Ectodermal cell (in vitro differentiated cells): Measurements from ENCODE around the gene ANKS1B.

Experiments
- H3K27ac ChIP-seq: 2 replicates; pipeline ENCODE4 v1.7.0; 2013; ENCODE audit warnings: mild to moderate bottlenecking, low read depth, low read length; ENCODE audit not compliant: insufficient read depth, poor library complexity, severe bottlenecking
- H3K27me3 ChIP-seq: 2 replicates; pipeline ENCODE4 v1.7.0; 2013; ENCODE audit warnings: mild to moderate bottlenecking, low read length; ENCODE audit not compliant: insufficient read depth, control insufficient read depth, poor library complexity, severe bottlenecking
- H3K36me3 ChIP-seq: one replicate; pipeline ENCODE4 v1.7.0; 2013; ENCODE audit warnings: low read length; ENCODE audit not compliant: control insufficient read depth, insufficient read depth
- H3K4me1 ChIP-seq: one replicate; pipeline ENCODE4 v1.7.0; 2013; ENCODE audit warnings: low read length; ENCODE audit not compliant: control insufficient read depth, insufficient read depth
- H3K4me3 ChIP-seq: 2 replicates; pipeline ENCODE4 v1.7.0; 2013; ENCODE audit warnings: low read depth, low read length, control low read depth; ENCODE audit not compliant: insufficient read depth
- H3K9me3 ChIP-seq: 2 replicates; pipeline ENCODE4 v1.7.0; 2013; ENCODE audit warnings: mild to moderate bottlenecking, low read length, moderate library complexity; ENCODE audit not compliant: control insufficient read depth
- WGBS, 2 experiments: methylation state at CpG; one replicate each; pipeline ENCODE4 v1.1.7; 2013; ENCODE audit warnings: missing lambda C conversion rate in 2 of 2; 5-methylcytosine and 5-hydroxymethylcytosine counted together

The ANKS1B gene

GRCh38 chr12:99383258-99383657 lies 601.5 kb downstream of the ANKS1B start:
- Histone ChIP-seq H3K36me3 (no peaks in the 10 kb centered on the region), H3K27ac (no peak overlapping the region), H3K9me3 (no peaks in the 10 kb centered on the region), H3K4me1 (no peaks in the 10 kb centered on the region), H3K4me3 (no peak overlapping the region), H3K27me3 (no peaks in the 10 kb centered on the region)
- 90 to 96% methylated on average over 4 of the region's 4 CpGs for WGBS, 2 experiments

GRCh38 chr12:99381992-99382391 lies 602.7 kb downstream of the ANKS1B start:
- no peaks in the 10 kb centered on the region for H3K27me3 ChIP-seq
- no peaks in the 10 kb centered on the region for H3K36me3 ChIP-seq
- no peak overlapping the region for H3K4me3 ChIP-seq
- no peaks in the 10 kb centered on the region for H3K9me3 ChIP-seq
- no peak overlapping the region for H3K27ac ChIP-seq
- 82 to 91% methylated on average over 2 of the region's 2 CpGs for WGBS, 2 experiments
- H3K4me1 ChIP-seq, result no peaks in the 10 kb centered on the region

GRCh38 chr12:99380701-99381100 lies 604.0 kb downstream of the ANKS1B start:
- WGBS, 2 experiments, result 87 to 95% methylated on average over 1 of the region's 1 CpG
- Histone ChIP-seq H3K36me3 (no peaks in the 10 kb centered on the region), H3K4me1 (no peaks in the 10 kb centered on the region), H3K9me3 (no peaks in the 10 kb centered on the region), H3K4me3 (no peak overlapping the region), H3K27me3 (no peaks in the 10 kb centered on the region), H3K27ac (no peak overlapping the region)

- H3K4me1 ChIP-seq, result no peaks in the 10 kb centered on the region
- no peaks in the 10 kb centered on the region for H3K27me3 ChIP-seq
- H3K9me3 ChIP-seq, result no peaks in the 10 kb centered on the region
- H3K36me3 ChIP-seq, result no peaks in the 10 kb centered on the region
- WGBS, 2 experiments, result 81 to 93% methylated on average over 1 of the region's 1 CpG
- no peak overlapping the region for H3K4me3 ChIP-seq
- no peak overlapping the region for H3K27ac ChIP-seq
These were observed 610.7 kb downstream of the ANKS1B start for GRCh38 chr12:99374023-99374422.

- H3K36me3 ChIP-seq, result no peaks in the 10 kb centered on the region
- no peaks in the 10 kb centered on the region for H3K9me3 ChIP-seq
- no peaks in the 10 kb centered on the region for H3K27me3 ChIP-seq
- no peak overlapping the region for H3K4me3 ChIP-seq
- H3K4me1 ChIP-seq, result no peaks in the 10 kb centered on the region
- no peak overlapping the region for H3K27ac ChIP-seq
- WGBS, 2 experiments, result 64 to 100% methylated on average over 2 to 3 of the region's 3 CpGs
These were observed 612.3 kb downstream of the ANKS1B start for GRCh38 chr12:99372257-99372920.

- Histone ChIP-seq H3K27me3 (no peaks in the 10 kb centered on the region), H3K27ac (no peak overlapping the region), H3K4me1 (no peaks in the 10 kb centered on the region), H3K36me3 (no peaks in the 10 kb centered on the region), H3K9me3 (no peaks in the 10 kb centered on the region), H3K4me3 (no peak overlapping the region)
- 92 to 100% methylated on average over 1 of the region's 1 CpG for WGBS, 2 experiments
These were observed 614.2 kb downstream of the ANKS1B start for GRCh38 chr12:99370421-99371138.

GRCh38 chr12:99367181-99367580 lies 617.6 kb downstream of the ANKS1B start:
- Histone ChIP-seq H3K27ac (no peak overlapping the region), H3K4me3 (no peak overlapping the region), H3K36me3 (no peaks in the 10 kb centered on the region), H3K4me1 (no peaks in the 10 kb centered on the region), H3K27me3 (no peaks in the 10 kb centered on the region), H3K9me3 (no peaks in the 10 kb centered on the region)
- WGBS, 2 experiments, result 90% methylated on average over 3 of the region's 3 CpGs; no CpG with 5 or more reads in 1 of the 2 experiments

GRCh38 chr12:99352269-99352668 lies 632.5 kb downstream of the ANKS1B start:
- 76 to 87% methylated on average over 1 to 2 of the region's 3 CpGs for WGBS, 2 experiments
- Histone ChIP-seq H3K36me3 (no peaks in the 10 kb centered on the region), H3K4me1 (no peaks in the 10 kb centered on the region), H3K9me3 (no peaks in the 10 kb centered on the region), H3K27me3 (no peaks in the 10 kb centered on the region), H3K27ac (no peak overlapping the region), H3K4me3 (no peak overlapping the region)

GRCh38 chr12:99343960-99344359 lies 640.8 kb downstream of the ANKS1B start:
- Histone ChIP-seq H3K9me3 (no peaks in the 10 kb centered on the region), H3K4me1 (peaks cover 9% of the 10 kb centered on the region), H3K27ac (no peak overlapping the region), H3K36me3 (no peaks in the 10 kb centered on the region), H3K27me3 (no peaks in the 10 kb centered on the region), H3K4me3 (no peak overlapping the region)

- peaks cover 6% of the 10 kb centered on the region for H3K4me1 ChIP-seq
- 93 to 96% methylated on average over 3 of the region's 3 CpGs for WGBS, 2 experiments
- no peak overlapping the region for H3K27ac ChIP-seq
- no peaks in the 10 kb centered on the region for H3K9me3 ChIP-seq
- no peak overlapping the region for H3K4me3 ChIP-seq
- H3K27me3 ChIP-seq, result no peaks in the 10 kb centered on the region
- H3K36me3 ChIP-seq, result no peaks in the 10 kb centered on the region
These were observed 645.1 kb downstream of the ANKS1B start for GRCh38 chr12:99339663-99340062.
